ENCODE data around the gene PGPEP1.

DNA sequence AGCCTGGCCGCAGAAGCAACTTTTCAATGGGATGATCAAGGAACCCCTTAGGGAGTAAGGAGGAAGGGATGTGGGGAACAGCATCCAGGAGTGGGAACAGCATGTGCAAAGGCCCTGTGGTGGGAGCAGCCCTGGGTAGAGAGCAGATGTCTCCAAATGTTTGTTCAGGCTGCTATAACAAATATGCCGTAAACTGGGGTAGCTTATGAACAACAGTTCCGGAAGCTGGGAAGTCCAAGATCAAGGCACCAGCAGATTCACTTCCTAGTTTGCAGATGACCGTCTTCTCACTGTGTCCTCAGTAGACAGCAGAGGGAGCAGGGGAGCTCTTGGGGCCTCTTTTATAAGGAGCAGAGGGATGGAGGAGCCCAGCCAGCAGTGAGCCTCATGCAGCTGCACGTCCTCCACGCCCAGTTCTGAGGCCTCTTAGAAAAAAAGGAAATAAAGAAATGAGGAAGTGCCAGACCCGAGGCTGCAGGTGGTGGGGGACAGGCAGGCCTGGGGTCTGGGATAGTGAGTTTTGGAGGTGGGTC, 61.2 kb downstream of the PGPEP1 start:
- TF ChIP-seq RCOR1 (IDR thresholded peaks at IDR 0.05; ENCODE audit: low read length) (no peak), PBX3 (IDR thresholded peaks at IDR 0.05) (no peak), EP300 (IDR thresholded peaks at IDR 0.05; ENCODE audit: borderline replicate concordance in 1 of 2, low read depth in 1 of 2, low read length in 1 of 2) (no peak), POLR2AphosphoS5 (IDR thresholded peaks at IDR 0.05; ENCODE audit: low read depth, low read length) (no peak), YY1 (IDR thresholded peaks at IDR 0.05; ENCODE audit: low read depth) (no peak), CTCF (IDR thresholded peaks at IDR 0.05) (peak; percentile 31; the same call in 1 of the 2 replicates), EZH2phosphoT487 (IDR thresholded peaks at IDR 0.05; ENCODE audit: borderline replicate concordance, low read depth) (no peak), TAF1 (IDR thresholded peaks at IDR 0.05; ENCODE audit: borderline replicate concordance, low read depth, low read length) (no peak)

All from SK-N-SH (cell line).